ENCODE results near the gene SPSB1.

DNA sequence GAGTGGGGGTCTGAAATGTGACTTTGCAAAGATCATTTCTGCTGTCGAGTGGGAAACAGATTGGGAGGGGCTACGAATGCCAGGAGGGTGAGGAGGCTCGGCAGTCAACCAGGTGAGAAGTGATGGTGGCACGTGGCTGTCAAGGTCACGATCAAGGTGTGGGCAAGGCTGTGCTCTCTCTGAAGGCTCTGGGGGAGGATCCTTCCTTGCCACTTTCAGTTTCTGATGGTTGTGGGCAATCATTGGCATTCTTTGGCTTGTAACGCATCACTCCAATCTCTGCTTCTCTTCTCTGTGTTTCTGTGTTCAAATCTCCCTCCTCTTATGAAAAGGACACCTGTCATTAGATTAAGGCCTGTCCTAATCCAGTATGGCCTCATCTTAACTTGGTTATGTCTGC is 6.1 kb upstream of the SPSB1 start:
- TF ChIP-seq EZH2 (IDR thresholded peaks at IDR 0.05; ENCODE audit: low read depth) = no peak
- TF ChIP-seq, protein P1, sequence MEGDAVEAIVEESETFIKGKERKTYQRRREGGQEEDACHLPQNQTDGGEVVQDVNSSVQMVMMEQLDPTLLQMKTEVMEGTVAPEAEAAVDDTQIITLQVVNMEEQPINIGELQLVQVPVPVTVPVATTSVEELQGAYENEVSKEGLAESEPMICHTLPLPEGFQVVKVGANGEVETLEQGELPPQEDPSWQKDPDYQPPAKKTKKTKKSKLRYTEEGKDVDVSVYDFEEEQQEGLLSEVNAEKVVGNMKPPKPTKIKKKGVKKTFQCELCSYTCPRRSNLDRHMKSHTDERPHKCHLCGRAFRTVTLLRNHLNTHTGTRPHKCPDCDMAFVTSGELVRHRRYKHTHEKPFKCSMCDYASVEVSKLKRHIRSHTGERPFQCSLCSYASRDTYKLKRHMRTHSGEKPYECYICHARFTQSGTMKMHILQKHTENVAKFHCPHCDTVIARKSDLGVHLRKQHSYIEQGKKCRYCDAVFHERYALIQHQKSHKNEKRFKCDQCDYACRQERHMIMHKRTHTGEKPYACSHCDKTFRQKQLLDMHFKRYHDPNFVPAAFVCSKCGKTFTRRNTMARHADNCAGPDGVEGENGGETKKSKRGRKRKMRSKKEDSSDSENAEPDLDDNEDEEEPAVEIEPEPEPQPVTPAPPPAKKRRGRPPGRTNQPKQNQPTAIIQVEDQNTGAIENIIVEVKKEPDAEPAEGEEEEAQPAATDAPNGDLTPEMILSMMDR (conservative IDR thresholded peaks at IDR 0.05) = no peak
